HuH-7 (cell line): ENCODE results near the gene ELANE.
"Not testable (repeated sequence)": the region's sequence is repeated elsewhere in the genome, so short reads cannot be mapped to it uniquely, and the experiment has no call there.

Experiments used
- DNase-seq: peaks from one replicate; pipeline ENCODE4 v3.0.0; 2011; ENCODE audit warnings: low spot score

ELANE gene

GRCh38 chr19:862581-863314 is 10.6 kb downstream of the ELANE start:
- DNase-seq = no peak

DNA sequence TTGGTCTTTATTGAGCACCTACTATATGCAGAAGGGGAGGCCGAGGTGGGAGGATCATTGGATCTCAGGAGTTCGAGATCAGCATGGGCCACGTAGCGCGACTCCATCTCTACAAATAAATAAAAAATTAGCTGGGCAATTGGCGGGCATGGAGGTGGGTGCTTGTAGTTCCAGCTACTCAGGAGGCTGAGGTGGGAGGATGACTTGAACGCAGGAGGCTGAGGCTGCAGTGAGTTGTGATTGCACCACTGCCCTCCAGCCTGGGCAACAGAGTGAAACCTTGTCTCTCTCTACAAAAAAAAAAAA is 11.2 kb downstream of the ELANE start:
- DNase-seq = no peak

DNA sequence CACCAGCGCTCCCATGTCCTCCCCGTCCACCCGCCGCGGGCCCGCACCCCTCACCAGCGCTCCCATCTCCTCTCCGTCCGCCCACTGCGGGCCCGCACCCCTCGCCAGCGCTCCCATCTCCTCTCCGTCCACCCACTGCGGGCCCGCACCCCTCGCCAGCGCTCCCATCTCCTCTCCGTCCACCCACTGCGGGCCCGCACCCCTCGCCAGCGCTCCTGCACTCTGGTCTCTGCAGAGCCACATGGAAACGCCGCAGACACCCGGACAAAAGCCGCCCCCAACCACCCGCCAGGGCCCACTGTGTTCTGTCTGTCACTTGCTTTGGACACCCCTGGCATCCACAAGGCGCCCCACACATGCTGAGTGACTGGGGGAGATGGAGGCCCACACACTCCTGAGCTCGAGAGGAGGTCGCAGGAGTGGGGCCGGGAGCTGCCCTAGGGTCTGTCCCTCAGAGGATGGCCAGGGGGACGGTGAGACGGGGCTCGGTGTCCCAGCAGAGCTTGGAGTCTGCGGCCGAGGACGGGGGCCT is 14.7 kb downstream of the ELANE start:
- DNase-seq = no peak

- DNase-seq = no peak
These were observed 15.2 kb downstream of the ELANE start for GRCh38 chr19:867301-867793.

- DNase-seq = no peak
These were observed 15.9 kb downstream of the ELANE start for GRCh38 chr19:867855-868457.

- DNase-seq = no peak
These were observed 16.5 kb downstream of the ELANE start for GRCh38 chr19:868458-869244.

GRCh38 chr19:869245-870177 is 17.4 kb downstream of the ELANE start:
- DNase-seq = no peak

GRCh38 chr19:870314-870713 is 18.2 kb downstream of the ELANE start:
- no peak for DNase-seq

- no peak for DNase-seq
These were observed 18.9 kb downstream of the ELANE start for GRCh38 chr19:870963-871401.

DNA sequence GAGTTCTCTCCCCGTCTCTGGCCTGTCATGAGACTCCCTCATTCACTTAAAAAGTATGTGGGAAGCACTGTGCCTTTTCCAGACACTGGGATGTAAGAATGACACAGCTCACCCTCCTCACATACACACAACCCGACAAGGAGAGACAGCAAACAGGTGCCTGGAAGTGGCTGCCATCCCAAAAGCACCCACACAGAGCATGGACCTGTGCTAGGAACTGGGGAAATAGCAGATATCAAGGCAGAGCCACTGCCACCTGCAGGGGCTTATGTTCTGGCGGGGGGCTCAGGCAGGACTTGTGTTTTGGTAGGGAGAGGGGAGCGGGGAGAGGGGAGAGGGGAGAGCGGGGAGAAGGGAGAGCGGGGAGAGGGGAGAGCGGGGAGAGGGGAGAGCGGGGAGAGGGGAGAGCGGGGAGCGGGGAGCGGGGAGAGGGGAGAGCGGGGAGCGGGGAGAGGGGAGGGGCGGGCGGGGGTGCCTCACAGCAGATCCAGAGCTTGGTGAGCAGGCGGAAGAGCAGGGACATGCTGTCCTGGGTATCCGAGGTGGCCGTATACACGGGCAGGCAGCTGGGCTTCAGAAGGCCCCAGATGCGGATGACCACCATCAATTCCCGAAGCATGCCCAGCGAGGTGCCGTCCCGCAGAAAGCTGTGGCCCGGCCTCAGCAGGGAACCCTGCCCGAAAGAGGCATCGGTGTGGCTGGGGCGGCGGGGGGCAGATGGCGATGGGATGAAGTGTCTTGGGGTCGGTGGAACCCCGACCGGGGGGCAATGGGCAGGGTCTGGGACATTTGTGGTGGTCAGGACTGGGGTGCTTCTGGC is 19.6 kb downstream of the ELANE start:
- DNase-seq = peak; percentile 79

DNA sequence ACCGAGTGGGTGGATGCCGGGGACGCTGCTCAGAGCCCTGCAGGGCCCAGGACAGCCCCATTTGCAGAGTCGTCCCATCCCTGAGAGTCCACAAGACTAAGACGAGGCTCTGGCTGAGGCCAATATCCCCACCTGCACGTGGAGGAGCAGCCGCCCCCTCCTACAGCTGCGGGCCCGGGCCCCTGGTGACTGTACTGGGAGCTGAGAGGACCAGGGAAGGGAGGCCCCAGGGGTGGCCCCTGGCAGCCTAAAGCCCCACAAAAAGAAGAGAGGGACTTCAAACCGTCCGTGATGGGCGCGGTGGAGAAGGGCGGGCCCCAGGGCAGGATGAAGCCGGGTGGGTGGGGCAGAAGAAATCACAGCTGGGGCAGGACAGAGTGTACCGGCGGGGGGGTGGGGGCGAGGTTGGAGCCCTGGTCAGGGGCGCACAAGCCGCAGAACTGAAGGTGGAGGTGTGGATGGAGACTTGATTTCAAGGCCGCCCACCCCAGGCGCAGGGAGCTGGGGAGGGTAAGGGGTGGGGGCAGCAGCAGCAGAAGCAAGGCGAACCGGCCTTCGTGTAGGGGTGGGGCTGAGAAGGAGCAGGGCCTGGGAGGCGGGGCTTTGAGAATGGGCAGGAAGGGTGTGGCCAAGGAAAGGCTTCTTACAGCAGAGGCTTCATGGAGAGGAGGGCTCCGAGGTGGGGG is 20.3 kb downstream of the ELANE start:
- peak; percentile 57 for DNase-seq

DNA sequence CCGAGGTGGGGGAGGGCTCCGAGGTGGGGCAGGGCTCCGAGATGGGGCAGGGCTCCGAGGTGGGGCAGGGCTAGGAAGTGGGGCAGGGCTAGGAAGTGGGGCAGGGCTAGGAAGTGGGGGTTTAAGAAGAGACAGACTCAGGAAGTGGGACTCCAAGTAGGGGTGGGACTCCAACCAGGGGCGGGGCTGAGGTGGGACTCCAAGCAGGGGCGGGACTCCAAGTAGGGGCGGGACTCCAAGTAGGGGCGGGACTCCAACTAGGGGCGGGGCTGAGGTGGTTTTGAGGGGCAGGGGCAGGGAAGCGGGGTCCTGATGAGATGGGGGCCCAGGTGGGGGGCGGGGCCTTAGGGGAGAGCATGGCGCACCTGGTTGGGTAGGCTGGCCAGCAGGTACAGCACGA is 21.0 kb downstream of the ELANE start:
- peak; percentile 58 for DNase-seq

DNA sequence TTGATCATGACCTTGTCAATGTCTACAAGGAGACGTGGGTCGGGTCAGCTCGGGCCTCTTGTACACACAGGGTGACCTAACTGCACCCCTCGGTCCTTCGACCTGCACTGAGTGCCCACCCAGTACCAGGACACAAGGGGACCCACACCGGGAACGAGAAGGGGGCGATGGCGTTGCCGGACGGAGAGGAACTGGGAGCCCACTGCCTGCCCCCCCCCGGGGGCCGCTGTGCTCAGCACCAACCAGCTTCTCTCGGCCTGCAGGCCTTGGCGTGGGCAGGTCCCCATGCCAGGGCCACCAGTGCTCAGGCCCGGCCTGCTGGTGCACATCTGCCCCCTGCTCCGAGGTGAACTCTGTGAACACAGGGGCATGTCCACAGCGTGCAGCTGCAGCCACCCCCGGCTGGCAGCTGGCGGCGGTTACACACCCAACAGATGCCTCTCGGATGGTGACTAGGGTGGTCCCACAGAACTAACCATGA is 21.5 kb downstream of the ELANE start:
- no peak for DNase-seq

- DNase-seq = no peak
These were observed 23.3 kb downstream of the ELANE start for GRCh38 chr19:875265-875879.

DNA sequence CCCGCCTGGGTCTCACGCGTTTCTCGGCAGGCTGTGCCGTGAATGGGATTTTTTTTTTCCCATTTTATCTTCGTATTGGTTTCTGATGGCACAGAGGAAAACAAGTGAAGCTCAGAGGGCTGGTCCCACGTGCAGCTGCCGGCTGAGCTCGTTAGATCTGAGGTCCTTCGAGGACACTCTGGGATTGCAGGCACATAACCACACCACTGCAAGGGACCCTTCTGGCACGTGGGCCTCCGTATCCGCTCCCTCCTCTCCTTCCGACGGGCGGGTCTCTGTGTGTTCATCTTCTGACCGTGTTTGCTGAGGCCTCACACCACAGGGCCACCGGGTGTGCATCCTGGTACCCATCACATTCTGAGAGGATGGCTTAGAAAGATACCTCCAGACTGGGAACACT is 24.0 kb downstream of the ELANE start:
- DNase-seq = no peak

- no peak for DNase-seq
These were observed 24.7 kb downstream of the ELANE start for GRCh38 chr19:876780-877314.

- not testable (repeated sequence) for DNase-seq
These were observed 26.0 kb downstream of the ELANE start for GRCh38 chr19:877992-878660.

- not testable (repeated sequence) for DNase-seq
These were observed 26.9 kb downstream of the ELANE start for GRCh38 chr19:878751-879561.
